ENCODE measurements around the gene POM121.
A peak's percentile ranks its signal among the peaks of the same experiment; 100 is the strongest.
"Not testable (repeated sequence)": the region's sequence is repeated elsewhere in the genome, so short reads cannot be mapped to it uniquely, and the experiment has no call there.

The POM121 gene

DNA sequence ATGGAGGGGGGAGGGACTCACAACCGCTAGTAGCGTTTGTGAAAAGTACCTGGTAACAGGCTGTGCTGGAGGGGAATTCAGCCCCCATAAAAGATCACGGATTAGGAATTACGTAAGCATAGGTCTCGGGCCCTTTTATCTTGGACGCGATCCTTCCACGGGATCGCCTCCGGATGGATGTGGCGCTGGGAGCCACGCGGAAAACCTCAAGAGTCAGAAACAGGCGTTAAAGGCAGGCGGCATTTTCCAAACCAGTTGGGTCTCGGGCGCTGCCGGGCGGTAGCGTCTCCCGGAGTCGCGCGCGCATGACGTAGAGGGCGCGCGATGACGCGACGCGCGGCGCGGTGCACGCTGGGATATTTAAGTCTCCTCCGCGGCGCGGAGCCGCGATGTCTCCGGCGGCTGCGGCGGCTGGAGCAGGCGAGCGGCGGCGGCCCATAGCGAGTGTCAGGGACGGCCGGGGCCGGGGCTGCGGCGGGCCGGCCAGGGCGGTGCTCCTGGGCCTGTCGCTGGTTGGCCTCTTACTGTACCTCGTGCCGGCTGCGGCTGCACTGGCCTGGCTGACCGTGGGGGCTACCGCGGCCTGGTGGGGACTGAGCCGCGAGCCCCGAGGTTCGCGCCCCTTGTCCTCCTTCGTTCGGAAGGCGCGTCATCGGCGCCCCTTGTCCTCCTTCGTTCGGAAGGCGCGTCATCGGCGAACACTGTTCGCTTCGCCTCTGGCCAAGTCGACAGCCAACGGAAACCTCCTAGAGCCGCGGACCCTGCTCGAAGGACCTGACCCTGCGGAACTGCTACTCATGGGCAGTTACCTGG lies at the start of gene POM121:
Gene POM121, plus strand, starts transcription at position 363 of the 813 bp plus-strand sequence. Its CDS starts 27 bp downstream, at position 390.
- peak; percentile 7 for DNase-seq

DNA sequence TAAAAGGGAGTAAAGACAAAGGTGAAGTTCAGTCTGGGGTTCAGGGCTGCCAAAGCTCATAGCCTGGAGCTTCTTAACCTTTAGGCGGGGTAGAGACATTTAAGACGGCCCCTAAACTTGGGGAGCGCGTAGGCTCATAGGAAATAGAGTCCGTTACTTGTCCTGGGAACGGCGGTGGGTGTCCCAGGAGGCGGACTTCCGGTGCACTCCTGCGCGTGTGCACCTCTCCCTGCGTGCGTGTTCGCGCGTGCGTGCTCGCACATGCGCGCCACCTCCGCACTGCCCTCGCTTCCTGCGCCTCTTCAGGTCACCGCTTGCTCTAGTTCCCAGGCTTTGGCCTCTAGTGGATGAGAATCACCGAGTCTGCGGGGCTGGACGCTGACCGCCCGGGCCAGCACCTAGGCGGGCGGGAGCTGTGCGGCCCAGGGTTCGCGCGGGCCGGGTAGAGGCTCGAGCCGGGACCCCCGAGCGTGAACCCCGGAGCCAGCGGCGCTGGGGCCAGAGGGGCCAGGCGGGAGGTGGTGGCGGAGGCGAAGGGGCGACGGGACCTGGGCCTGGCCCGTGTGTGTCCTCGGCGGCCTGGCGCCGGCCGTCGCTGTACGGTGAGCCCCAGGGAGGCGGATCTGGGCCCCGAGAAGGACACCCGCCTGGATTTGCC lies 45.7 kb upstream of the POM121 start:
- peak; percentile 34 for DNase-seq

DNA sequence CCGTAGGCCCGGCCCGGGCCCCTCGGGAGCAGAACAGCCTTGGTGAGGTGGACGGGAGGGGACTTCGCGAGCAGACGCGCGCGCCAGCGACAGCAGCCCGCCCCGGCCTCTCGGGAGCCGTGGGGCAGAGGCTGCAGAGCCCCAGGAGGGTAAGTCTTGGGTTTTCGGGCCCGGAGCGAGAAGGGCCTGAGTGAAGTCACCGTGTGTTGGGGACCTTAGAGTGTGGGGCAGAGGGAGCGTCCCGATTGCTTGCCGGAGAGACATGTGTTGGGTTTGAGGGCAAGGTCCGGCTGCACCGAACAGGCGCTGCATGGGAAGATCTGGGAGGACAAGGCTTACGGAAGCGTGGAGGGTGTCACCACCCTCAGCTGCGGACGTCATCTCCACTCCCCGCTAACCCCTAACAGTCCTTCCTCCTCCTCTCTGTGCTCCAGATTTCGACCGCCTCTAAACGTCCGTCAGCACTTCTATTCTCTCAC lies 45.1 kb upstream of the POM121 start:
- not testable (repeated sequence) for DNase-seq

DNA sequence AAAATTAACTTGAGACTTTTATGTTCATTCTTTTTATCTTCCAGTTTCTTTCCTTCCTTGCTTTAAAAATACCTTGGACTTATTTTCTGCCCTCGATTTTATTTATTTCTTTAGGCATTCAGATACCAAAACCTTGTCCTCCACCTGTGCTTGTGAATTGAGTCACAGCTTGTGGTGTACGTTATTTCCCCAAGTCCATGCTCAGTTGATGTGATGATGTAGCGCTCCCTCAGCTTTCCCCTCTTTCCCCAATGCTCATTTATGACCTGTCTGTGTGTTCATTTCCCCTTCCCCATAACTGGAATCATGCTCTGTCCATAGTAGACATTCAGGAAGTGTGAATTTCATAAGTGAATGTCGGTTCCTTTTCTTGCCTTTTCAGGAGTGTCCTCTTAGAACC lies 33.1 kb upstream of the POM121 start:
- DNase-seq = not testable (repeated sequence)

- DNase-seq = not testable (repeated sequence)
Observed at GRCh38 chr7:72904740-72905139, 20.2 kb upstream of the POM121 start.

DNA sequence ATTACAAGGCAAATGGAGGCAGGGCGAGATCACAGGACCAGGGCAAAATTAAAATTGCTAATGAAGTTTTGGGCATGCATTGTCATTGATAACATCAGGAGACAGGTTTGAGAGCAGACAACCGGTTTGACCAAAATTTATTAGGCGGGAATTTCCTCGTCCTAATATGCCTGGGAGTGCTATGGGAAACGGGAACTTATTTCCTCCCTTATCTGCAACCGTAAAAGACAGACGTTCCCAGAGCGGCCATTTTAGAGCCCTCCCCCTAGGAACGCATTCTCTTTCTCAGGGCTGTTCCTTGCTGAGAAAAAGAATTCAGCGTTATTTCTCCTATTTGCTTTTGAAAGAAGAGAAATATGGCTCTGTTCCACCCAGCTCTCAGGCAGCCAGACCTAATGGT lies 16.5 kb upstream of the POM121 start:
- DNase-seq = not testable (repeated sequence)

DNA sequence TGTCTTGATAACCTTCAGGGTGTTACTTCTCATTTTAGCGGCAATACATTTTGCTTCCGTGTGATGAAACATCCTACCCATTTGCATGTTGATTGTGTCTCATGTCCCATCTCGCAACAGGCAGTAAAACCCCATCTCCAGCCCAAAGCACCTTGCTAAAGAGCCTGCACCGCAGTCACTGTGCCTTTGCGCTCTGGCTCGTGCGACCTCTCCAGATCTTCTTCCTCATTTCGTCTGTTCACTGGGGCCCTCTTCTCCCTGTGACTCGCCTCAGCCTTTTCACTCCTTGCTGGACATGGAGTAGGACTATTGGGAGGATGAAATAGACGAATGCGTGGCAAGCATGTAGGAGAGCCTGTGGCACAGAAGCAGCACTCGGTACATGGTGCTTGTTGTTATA lies 13.5 kb upstream of the POM121 start:
- not testable (repeated sequence) for DNase-seq

GRCh38 chr7:72913750-72914149 lies 11.1 kb upstream of the POM121 start:
- not testable (repeated sequence) for DNase-seq

GRCh38 chr7:72914756-72915525 lies 10.0 kb upstream of the POM121 start:
- DNase-seq = not testable (repeated sequence)

DNA sequence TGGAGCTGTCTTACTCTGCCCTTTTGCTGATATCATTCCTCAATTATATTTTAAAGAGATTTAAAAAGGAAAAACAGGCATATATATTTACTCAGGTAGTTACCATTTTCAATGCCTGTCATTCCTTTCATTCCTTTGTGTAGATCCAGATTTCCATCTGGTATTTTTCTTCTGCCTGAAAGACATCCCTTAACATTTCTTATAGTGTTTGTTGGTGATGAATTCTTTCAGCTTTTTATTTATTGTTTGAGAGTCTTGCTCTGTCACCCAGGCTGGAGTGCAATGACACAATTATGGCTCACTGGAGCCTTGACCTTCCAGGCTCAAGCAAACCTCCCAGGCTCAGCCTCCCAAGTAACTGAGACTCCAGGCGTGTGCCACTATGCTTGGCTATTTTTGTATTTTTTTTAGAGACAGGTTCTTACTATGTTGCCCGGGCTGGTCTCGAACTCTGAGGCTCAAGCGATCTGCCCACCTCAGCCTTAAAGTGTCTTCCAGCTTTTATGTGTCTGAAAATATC lies 5.6 kb upstream of the POM121 start:
- DNase-seq = no peak

DNA sequence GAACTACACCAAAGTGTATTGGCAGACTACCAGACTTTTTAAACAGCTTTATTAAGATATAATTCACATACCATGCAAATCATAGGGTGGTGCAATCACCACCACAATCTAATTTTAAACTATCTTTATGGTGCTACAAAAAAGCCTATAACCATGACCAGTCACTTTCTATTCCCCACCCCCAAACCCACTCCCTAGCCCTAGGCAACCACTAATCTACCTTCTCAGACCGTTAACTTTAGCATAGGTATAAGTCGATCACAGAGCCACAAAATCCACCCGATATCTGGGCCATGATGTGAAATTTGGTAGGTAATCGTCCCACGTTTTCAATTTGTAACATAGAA lies 536 bp upstream of the POM121 start:
- peak; percentile 12 for DNase-seq

- DNase-seq = no peak
Observed at GRCh38 chr7:72925546-72926120, 738 bp downstream of the POM121 start.

DNA sequence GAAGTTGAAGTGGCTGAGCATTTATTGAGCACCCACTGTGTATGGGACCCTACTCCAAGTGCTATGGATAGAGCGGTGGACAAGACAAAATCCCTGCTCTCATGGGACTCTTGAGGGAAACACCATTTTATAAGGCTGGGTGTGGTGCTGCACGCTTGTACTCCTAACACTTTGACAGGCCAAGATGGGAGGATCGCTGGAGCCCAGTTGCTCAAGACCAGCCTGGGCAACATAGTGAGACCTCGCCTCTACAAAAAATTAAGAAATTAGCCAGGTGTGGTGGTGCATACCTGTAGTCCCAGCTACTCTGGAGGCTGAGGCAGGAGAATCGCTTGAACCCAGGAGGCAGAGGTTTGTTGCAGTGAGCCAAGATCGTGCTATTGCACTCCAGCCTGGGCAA lies 2.9 kb downstream of the POM121 start:
- not testable (repeated sequence) for DNase-seq

GRCh38 chr7:72928216-72928615 lies 3.3 kb downstream of the POM121 start:
- not testable (repeated sequence) for DNase-seq

- not testable (repeated sequence) for DNase-seq
Observed at GRCh38 chr7:72942022-72942705, 17.3 kb downstream of the POM121 start.

DNA sequence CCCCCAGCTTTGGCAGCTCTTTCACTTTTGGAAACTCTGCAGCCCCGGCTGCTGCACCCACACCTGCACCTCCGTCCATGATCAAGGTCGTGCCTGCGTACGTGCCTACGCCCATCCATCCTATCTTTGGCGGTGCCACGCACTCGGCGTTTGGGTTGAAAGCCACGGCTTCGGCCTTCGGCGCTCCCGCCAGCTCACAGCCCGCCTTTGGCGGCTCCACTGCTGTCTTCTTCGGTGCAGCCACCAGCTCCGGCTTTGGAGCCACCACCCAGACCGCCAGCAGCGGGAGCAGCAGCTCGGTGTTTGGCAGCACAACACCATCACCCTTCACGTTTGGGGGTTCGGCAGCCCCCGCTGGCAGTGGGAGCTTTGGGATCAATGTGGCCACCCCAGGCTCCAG lies 18.1 kb downstream of the POM121 start:
- DNase-seq = not testable (repeated sequence)

GRCh38 chr7:72944937-72945336 lies 20.0 kb downstream of the POM121 start:
- not testable (repeated sequence) for DNase-seq

DNA sequence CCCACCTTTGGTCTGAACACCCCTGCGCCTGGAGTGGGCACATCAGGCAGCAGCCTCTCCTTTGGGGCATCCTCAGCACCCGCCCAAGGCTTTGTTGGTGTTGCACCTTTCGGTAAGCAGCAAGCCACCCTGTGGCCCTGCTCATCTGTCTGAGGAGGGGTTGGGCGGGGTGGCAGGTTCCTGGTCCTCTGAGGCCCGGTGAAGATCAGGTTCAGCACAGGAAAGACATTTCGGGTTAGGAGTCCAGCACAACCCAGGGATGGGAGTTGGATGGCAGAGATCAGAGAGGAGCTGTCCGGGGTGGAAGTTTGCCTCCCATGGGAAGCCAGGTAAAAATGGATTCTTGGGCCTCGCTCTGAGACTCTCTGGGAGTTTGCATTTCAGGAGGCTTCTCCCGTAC lies 20.7 kb downstream of the POM121 start:
- not testable (repeated sequence) for DNase-seq

DNA sequence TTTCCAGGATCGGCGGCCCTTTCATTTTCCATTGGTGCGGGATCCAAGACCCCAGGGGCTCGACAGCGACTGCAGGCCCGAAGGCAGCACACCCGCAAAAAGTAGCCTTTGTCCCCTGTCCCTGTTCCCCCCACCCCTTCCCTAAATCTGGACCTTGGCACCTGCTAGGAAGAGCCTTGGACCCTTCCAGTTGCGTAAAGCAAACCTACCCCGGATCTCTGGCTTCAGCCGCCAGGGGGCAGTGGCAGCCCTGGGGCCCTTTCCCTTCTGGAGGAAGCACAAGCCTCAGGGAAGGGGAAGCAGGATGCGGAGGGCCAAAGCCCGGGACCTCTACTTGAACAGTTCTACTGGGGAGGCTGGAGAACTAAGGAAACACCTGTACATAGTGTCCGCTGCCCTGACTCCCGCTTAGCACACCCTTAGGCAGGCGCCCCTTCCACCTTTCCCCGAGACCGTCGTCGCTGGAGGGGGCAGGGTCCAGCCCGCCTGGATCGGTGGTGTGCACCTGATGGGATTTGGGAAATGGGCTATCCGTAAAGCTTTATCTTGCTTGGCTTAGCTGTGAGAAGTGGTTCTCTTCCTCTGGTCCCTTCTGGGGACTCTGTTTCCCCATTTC lies 21.3 kb downstream of the POM121 start:
- not testable (repeated sequence) for DNase-seq

GRCh38 chr7:72948714-72949113 lies 23.8 kb downstream of the POM121 start:
- DNase-seq = not testable (repeated sequence)

- DNase-seq = not testable (repeated sequence)
Observed at GRCh38 chr7:72949276-72949675, 24.4 kb downstream of the POM121 start.

DNA sequence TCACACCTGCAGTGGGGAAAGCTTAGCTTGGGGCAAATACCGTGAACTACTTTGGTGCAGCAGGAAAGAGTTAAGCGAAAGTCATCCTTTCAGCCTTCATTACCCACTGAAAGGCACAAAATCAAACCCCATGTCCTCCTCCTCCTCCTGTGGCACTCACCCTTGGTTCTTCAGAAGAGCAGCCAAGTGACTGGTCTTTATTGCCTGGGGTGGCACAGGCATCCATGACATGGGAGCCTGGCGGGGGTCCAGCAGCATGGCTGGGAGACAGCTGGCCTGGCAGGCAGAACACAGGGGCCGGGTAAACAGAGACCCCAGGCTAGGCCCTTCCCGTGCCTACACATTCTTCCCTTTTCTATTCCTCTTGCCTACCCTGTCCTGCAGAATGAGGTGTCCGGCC lies 24.8 kb downstream of the POM121 start:
- not testable (repeated sequence) for DNase-seq
